SHP77 treated with DMSO at 0.1 percent for 48 hours (cell line): Measurements from ENCODE around the gene CAMK2N1.
A peak's percentile ranks its signal among the peaks of the same experiment; 100 is the strongest.
"Not testable (repeated sequence)": the region's sequence is repeated elsewhere in the genome, so short reads cannot be mapped to it uniquely, and the experiment has no call there.

Source experiments
- DNase-seq: peaks from one replicate; lab custom pipeline; 2025; lab: John Stamatoyannopoulos, UW

The CAMK2N1 gene

GRCh38 chr1:20496725-20497383 is 10.8 kb upstream of the CAMK2N1 start:
- not testable (repeated sequence) for DNase-seq

GRCh38 chr1:20496241-20496661 is 10.2 kb upstream of the CAMK2N1 start:
- DNase-seq = no peak

GRCh38 chr1:20495661-20496060 is 9.7 kb upstream of the CAMK2N1 start:
- DNase-seq = no peak

- no peak for DNase-seq
Observed at GRCh38 chr1:20494609-20495311, 8.8 kb upstream of the CAMK2N1 start.

GRCh38 chr1:20493839-20494608 is 8.0 kb upstream of the CAMK2N1 start:
- DNase-seq = peak; percentile 65

DNA sequence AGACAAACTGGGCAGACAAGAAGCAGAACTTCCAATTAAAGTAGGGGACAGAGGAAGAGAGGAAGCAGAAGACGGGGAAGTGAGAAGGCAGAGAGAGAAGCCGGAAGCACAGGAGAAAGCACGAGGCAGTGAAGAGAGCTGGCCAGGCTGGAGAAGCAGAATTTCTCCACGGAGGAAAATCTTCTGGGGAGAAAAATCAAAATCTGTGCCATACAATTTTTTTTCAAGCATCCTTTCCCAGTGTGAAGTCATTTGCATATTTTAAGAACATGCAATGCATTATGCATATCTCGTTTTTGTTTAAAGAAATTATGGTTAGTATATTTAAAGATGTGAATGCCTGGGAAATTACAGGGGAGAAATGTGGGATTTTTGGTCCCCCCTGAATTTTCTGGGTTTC is 7.3 kb upstream of the CAMK2N1 start:
- DNase-seq = no peak

- DNase-seq = no peak
Observed at GRCh38 chr1:20492751-20493150, 6.7 kb upstream of the CAMK2N1 start.

- no peak for DNase-seq
Observed at GRCh38 chr1:20491866-20492265, 5.9 kb upstream of the CAMK2N1 start.

DNA sequence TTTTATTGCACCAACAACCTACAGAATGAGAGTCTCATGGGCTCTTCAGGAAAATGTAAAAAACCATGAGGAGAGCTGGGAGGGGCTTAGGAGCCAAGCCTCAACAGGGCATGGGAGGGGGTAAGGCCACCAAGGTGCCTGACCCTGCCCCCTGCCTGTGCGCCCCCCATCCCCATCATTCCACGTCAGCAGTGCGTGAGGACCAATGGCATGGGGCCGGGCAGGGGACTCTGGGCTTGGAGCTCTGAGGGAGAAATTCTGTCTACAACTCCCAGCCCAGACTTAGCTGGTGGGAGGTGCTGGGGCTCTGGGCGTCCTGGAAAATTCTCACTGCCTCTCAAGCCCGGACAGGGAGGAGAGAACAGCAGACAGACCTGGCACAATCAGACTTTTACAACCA is 5.2 kb upstream of the CAMK2N1 start:
- no peak for DNase-seq

- no peak for DNase-seq
Observed at GRCh38 chr1:20487236-20487590, 1.2 kb upstream of the CAMK2N1 start.

- DNase-seq = peak; percentile 52
Observed at GRCh38 chr1:20486457-20487235, 636 bp upstream of the CAMK2N1 start.

- DNase-seq = no peak
Observed at GRCh38 chr1:20484519-20485462, 1.2 kb downstream of the CAMK2N1 start.

DNA sequence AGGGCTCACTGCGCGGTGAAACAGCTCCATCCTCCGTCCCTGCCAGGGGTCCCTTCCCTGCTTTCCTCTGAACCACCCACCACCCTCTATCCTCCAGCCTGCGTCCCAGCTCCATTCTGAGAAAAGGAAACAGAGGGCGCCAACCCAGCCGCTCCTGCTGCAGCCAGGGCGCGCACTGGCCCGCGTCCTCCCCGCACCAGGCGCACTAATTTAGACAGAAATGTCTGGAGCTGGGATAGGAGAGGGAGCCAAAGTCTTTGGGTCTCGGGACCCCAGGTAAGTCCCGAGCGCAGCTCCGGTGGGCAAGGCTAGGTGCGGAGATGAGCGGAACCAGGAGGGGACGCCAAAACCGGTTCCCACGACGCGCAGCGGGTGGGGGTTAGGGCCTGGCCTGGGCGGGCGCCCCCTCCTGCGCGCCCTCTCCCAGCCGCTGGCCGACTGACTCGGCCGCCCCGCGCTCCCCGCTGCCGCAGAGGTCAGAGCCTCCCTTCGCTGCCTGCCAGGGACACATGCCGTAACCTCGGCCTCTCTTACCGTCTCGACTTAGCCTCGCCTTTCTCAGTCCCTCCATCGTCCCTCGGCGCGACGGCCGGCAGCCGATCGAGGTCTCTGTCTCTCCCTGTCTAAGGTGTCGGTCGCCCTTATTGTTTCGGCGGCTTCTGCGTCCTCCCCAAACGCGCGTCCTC is 2.0 kb downstream of the CAMK2N1 start:
- DNase-seq = no peak

DNA sequence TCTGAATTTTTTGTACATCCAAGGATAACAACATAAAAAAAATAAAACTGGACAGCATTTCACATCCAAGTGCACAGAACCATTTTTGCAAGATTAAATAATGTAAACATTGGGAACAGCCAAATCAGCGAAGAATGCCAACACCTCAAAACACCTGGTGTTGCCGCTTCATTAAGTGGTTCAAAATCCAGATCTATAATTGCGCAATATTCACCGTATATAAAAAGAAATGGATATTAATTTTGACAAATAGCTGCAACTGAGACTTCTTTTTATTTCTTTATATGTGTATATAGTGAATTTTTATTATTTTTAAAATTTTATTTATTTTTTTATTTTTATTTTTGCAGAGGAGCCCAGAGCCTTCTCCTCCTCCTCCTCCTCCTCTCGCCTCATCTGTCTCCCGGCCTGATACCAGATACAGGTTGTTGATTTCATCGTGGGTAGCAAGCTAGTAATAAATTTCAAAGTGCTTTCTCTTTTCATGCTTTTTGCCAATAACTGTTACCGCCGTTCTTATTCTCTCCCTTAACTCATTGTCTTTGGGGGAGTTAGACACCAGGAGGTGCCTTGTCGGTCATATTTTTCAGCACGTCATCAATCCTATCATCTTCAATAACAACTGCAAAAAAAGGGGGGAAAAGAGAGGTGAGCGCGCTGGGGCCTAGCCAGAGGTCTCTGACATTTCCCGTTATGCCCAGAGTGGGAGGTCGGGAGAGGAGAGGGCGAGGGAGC is 2.7 kb downstream of the CAMK2N1 start:
- no peak for DNase-seq

DNA sequence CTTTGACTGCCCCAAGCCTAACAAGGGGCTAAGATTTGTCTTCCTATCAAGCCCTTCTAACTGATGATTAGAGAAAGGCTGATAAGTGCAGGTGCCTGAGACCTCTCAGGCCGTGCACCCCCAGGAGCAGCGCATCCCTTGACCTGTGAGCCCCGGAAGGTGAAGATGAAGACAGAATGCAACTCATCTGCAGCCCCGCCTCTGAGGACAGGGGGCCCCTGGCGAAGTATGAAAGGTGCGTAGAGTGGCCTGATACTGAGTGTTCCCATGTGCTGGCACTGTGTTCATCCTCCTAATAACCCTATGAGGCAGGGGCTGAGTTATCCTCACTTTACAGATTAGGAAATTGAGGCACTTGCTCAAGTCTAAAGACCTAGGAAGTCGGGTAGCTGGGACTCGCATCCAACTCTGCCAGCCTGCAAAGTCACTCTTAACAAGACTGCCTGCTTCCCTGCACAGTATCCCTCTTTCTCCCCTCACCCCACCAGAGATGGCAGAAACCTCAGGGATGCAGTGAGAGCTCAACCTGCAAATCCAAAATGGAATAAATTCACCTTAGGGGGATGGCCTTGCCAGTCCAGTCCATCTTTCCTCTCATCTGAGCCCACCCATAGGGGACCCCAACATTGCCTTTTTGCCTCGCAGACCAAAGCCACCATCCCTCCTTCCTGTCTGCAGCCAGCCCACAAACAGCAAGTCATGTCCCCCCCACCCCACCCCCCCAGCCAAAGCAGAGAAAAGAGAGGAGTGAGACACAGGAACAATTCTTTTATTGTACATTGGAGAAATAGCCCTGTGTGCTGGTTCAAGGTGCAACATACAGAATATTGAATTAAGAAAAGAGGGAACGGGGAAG is 4.1 kb downstream of the CAMK2N1 start:
- no peak for DNase-seq

DNA sequence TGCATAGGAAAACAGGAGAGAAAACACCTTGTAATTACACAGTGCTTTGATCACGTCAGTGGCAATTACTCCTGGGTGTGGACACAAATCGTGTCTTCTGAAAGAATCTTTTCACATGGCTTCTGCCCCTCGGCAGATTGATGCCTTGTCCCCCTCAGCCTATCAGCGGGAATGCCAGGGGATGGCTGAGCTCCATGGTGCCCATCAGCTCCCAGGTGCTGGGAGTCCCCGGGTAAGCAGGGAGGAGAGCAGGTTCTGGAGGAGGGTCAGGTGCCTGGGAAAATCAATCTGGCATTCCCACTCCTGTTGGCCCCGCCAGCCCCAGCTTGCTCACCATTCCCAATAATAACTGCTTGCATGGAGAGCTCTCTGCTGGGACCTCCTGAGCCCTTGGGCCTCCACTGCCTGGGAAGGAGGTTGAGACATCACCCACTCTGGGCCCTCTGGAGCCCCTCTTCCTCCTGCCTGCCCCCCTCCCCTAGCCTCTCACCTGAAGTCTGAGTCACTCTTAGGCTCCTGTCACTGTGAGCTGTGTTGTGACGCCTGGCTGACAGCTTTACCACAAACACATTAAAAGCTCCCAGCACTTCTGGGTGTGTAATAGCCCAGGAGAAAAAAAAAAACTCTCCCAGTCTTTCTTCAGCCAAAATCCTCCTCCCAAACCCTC is 4.9 kb downstream of the CAMK2N1 start:
- no peak for DNase-seq

GRCh38 chr1:20480243-20480944 is 5.6 kb downstream of the CAMK2N1 start:
- DNase-seq = no peak

- no peak for DNase-seq
Observed at GRCh38 chr1:20479840-20480239, 6.2 kb downstream of the CAMK2N1 start.
